B cell (primary cell): Measurements from ENCODE around the gene PHF20.
"Not testable (repeated sequence)": the region's sequence is repeated elsewhere in the genome, so short reads cannot be mapped to it uniquely, and the experiment has no call there.

Experiments used
- EZH2 ChIP-seq: IDR thresholded peaks from 2 replicates; pipeline ENCODE4 v1.6.1; 2012; ENCODE audit warnings: borderline replicate concordance, low read depth, mild to moderate bottlenecking, moderate library complexity, low read length; ENCODE audit not compliant: insufficient read depth, poor library complexity, severe bottlenecking
- TF ChIP-seq, protein P1 (sequence below): fragments of 200-600 bp; IDR thresholded peaks from one replicate; pipeline ENCODE4 v1.8.0; 2022; ENCODE audit warnings: antibody characterized with exemption, mild to moderate bottlenecking

DNA sequence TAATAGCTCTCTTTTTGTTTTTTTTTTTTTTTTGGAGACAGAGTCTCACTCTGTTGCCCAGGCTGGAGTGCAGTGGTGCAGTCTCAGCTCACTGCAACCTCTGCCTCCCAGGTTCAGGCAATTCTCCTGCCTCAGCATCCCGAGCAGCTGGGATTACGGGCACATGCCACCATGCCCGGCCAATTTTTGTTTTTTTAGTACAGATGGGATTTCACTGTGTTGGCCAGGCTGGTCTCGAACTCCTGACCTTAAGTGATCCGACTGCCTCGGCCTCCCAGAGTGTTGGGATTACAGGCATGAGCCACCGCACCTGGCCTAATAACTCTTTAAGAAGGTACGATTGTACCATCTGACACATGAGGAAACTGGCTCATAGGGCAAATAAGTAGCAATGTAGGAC, 224.7 kb downstream of the PHF20 start:
- TF ChIP-seq, protein P1, sequence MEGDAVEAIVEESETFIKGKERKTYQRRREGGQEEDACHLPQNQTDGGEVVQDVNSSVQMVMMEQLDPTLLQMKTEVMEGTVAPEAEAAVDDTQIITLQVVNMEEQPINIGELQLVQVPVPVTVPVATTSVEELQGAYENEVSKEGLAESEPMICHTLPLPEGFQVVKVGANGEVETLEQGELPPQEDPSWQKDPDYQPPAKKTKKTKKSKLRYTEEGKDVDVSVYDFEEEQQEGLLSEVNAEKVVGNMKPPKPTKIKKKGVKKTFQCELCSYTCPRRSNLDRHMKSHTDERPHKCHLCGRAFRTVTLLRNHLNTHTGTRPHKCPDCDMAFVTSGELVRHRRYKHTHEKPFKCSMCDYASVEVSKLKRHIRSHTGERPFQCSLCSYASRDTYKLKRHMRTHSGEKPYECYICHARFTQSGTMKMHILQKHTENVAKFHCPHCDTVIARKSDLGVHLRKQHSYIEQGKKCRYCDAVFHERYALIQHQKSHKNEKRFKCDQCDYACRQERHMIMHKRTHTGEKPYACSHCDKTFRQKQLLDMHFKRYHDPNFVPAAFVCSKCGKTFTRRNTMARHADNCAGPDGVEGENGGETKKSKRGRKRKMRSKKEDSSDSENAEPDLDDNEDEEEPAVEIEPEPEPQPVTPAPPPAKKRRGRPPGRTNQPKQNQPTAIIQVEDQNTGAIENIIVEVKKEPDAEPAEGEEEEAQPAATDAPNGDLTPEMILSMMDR: not testable (repeated sequence)
- not testable (repeated sequence) for TF ChIP-seq EZH2
